ENCODE results near the gene SERPINA7.
"Not testable (repeated sequence)": the region's sequence is repeated elsewhere in the genome, so short reads cannot be mapped to it uniquely, and the experiment has no call there.

SERPINA7 gene, protein sequence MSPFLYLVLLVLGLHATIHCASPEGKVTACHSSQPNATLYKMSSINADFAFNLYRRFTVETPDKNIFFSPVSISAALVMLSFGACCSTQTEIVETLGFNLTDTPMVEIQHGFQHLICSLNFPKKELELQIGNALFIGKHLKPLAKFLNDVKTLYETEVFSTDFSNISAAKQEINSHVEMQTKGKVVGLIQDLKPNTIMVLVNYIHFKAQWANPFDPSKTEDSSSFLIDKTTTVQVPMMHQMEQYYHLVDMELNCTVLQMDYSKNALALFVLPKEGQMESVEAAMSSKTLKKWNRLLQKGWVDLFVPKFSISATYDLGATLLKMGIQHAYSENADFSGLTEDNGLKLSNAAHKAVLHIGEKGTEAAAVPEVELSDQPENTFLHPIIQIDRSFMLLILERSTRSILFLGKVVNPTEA

DNA sequence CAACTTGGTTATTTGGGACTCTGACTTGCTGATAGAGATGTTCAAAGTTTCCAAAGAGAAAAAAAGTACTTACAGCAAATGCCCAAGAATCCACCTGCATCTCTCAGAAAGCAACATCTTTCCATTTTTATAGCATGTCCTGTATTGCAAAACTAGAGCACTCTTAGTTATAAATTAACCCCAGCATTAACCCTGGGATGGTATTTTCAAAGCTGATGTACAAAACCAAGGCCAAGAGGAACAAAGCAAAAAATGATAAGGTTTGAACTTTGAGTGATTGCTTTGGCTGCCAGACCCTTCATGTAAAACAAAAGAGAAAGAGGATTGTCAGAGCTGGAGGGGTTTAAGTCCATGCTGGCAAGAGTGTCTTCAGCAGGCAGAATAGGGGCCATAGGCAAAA is at the start of gene SERPINA7:
SERPINA7 (minus strand) TSS at position 103 of the 400 bp plus-strand sequence. CDS start 1,669 bp downstream, outside the sequence.
- no peak for DNase-seq

DNA sequence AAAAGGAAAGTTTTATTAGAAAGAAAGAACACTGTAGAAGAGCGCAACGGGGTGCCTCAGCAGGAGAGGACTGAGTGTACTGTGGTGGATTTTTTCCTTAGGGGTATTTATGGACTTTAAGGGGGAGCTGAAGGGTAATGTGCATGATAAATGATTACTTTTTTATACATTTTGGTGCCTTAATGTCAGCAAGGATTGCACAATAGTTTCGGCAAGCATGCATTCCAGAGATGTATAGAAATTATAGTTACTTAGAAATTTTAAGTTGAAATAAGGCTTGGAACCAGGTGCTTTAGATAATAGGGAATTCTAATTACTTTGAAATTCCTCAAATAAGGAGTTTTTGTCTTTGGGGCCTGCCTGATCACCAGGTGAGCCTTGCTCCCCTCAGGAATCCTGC is 30.5 kb upstream of the SERPINA7 start:
- DNase-seq, result no peak

GRCh38 chrX:106050054-106050453 is 11.5 kb upstream of the SERPINA7 start:
- no peak for DNase-seq

DNA sequence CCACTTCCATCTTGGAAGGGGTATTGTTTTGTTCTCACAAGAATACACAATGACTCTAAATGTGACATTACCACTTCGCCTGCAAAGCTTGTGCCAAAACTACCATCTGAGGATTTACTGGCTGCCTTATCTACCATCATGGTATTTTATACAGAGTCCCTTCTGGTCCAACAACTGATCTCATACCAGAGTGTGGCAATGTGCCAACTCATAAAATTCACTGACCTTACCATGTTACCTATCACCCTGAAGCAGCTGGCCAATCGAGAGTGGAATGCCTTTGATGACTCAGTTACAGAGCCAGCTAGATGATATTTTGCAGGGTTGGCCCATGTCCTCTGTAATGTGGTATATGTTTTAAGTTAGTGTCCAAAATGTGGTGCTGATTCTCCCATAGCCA is 3.8 kb upstream of the SERPINA7 start:
- no peak for DNase-seq

DNA sequence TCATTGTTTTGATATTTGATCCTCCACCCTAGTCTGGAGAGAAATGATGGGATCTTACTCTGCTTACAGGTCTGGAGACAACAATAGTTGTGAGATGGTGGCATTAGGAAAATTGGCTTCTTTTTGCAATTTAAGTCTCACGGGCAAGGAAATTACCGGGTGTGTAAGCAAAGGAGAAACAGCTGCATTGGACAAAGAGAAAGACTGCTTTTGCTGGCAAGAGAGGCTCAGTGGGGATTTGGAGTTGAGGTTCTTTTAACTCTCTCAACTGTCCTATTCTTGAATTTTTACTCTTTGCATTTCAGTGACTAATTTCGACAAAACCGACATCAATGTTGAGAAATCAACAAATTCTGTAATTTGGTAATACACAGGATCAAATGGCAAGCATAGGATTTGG is 2.3 kb upstream of the SERPINA7 start:
- no peak for DNase-seq

DNA sequence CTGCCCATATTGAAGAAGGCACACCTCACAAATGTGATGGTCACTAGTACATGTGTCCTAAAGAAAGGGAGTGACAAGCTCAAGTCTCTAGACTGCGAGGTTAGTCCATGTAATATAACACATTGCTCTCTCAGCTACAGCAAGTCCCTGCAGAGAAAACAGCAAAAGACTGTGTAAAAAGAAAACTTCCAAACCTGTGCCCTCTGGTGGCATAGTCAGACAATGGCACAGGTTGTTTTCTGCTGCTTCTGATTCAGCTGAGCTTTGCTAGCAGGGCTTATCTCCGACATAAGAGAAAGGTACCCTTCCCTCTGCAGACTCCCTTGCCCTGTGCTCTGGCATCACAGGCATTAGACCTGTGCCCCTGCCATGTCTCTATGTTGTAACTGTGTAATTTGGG is 1.4 kb upstream of the SERPINA7 start:
- DNase-seq, result peak; percentile 0

- DNase-seq, result no peak
These were observed 573 bp downstream of the SERPINA7 start for GRCh38 chrX:106037835-106038473.

GRCh38 chrX:106036716-106037115 is 1.8 kb downstream of the SERPINA7 start:
- no peak for DNase-seq

- DNase-seq, result no peak
These were observed 3.5 kb downstream of the SERPINA7 start for GRCh38 chrX:106035064-106035463.

GRCh38 chrX:106023947-106024346 is 14.6 kb downstream of the SERPINA7 start:
- DNase-seq, result no peak

DNA sequence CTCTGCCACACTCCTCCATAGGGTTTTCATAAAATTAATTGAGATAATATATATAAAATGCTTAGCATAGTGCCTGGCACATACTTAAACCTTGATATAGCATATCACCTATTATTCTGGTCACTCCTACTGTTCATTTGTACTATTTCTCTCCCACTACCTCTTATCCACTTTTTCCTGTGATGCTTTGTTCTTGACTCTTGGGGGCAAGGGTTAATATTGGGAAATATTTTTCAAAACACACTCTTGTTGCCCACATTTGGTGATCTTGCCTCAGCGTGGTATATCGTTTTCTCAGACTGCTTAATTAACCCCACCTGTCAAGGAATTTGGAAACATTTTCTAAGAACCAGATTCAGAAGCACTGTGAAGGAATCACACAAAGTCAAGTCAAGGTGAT is 16.3 kb downstream of the SERPINA7 start:
- no peak for DNase-seq

DNA sequence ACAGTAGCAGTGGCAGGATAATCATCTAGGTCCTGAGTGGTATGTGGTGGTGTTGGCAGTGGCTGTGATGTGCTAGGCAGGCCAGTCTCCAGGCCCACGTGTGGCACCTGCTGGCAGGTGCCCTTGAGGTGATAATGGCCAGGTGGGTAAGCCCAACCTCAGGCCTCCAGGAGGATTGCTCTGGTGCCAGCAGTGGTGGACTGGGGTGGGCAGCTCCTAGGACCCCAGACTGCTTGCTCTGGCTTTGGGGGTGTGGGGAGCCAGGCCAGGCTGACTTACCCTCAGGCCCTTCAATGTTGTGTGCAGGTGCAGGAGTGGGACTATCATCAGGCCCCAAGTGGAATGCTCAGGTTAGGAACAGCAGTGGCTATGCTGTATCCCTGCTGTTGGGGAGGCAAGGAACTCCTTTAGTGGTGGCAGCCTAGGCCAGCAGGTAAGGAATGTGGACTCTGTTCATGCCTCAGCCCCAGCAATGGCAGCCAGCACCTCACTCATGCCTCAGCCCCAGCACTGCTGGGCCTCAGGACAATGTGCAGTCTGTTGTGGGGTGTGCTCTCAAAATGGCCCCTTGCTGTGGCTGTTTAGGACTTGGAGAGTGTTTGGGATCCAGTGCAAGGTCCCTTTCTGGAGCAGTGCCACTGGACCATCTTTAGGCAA is 24.3 kb downstream of the SERPINA7 start:
- no peak for DNase-seq

- no peak for DNase-seq
These were observed 29.4 kb downstream of the SERPINA7 start for GRCh38 chrX:106009145-106009544.

DNA sequence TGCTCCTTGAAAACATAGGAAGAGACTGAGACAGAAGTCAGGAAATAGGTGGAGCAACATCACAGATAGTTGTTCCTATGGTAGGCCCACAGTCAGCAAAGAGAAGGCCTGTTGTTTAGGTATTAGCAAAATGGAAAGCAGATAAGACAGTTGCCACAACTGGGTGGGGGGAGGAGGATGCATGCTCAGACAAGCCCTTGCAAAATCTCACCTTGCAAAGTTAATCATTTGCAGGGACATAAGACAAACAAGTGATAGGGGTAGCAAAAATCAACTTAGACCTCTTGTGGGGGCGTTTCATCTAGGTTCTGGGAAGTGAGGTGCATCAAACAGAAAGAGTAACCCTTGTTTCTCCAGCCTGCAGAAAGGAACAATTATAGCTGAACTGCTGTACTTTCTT is 30.7 kb downstream of the SERPINA7 start:
- DNase-seq, result no peak

DNA sequence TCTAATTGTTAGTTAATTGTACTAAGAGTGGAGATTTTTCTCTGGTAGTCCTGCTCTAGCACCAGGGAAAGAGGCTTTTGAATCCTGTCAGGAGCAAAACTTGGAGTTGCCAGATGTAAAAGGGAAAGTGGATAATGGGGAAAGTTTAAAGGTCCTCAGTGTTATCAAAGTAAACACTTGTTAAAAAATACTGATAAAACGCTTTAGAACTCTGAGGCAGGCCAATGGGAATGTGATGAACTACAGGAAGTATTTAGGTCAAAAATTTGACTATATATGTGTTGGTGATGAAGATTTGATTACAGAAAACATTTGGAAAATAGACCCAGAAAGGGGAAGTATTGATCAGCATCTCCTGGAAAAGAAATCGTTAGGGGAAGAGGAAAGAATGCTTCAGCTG is 32.8 kb downstream of the SERPINA7 start:
- DNase-seq, result no peak

- not testable (repeated sequence) for DNase-seq
These were observed 37.9 kb downstream of the SERPINA7 start for GRCh38 chrX:106000609-106001008.

DNA sequence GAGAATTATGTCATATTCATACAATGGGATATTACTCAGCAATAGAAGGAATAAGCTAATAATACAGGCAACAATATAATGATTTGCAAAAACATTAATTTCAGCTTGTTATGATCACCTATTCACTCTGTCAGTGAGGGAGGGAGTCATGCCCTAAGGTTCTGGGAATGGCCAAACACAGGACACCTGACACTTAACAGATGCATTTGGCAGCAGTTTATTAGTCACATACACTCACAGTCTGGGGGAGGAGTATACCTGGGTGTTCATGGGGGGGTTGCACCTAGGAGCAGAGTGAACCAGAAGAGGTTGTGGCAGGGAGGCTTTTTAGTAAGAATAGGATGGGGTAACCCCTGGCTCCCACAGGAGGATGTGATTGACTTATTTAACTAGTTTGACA is 38.3 kb downstream of the SERPINA7 start:
- no peak for DNase-seq

- no peak for DNase-seq
These were observed 39.2 kb downstream of the SERPINA7 start for GRCh38 chrX:105999294-105999693.

DNA sequence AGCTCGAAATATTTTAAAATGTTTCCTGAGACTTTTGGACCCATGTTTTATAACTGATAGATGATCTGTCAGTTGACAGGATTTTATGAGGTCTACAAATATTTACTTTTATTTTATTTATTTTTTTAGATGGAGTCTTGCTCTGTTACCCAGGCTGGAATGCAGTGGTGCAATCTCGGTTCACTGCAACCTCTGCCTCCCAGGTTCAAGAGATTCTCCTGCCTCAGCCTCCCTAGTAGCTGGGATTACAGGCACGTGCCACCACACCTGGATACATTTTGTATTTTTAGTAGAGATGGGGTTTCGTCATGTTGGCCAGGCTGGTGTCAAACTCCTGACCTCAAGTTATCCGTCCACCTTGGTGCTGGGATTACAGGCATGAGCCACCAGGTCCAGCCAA is 50.0 kb downstream of the SERPINA7 start:
- DNase-seq, result not testable (repeated sequence)

Measured in NCI-H1436 (cell line).